ENCODE data around the gene NT5DC2.

DNA sequence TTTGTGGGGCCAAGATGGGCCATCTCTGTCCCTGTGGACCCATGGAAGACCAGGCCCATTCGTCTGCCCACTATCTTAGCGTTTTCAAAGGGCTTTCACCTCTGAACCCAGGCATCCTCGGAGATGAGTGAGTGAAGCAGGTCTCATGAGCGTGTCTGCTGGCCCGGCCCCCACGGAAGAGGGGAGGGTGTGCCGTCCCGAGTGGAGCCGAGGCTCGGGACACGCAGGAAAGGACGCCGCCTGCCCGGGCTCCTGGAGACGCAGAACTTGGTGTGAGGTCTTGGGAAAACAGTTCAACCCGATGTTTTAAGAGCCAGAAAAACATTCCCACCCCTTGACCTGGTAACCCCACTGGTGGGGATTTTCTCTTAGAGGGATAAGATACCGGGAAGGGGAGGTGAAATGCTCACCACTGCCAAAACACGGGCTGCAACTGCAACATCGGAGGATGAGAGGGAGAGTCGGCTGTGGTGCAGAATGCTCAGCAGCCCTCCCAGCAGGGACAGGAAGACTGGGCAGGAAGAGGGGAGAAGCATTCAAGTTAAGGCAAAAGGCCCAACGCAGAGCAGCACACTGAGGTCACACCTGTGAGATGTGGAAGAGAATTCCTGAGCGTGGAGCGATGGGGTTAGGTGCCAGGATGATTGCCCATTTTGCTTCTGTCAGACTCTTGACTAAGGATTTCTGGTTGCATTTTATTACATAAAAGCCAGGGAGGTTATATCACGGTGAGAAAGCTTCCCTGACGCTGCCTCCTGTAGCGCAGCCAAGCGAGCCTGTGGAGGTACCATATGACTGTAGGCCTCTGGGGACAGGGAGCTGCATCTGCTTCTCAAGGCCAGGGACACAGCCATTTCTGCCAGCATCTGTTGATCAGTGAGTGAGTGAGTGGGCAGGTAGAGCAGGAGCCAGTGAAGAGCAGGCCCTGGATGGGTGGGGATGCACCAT, 52.6 kb downstream of the NT5DC2 start:
- TF ChIP-seq POLR2A (IDR thresholded peaks at IDR 0.05): no peak
- TF ChIP-seq, protein P1, sequence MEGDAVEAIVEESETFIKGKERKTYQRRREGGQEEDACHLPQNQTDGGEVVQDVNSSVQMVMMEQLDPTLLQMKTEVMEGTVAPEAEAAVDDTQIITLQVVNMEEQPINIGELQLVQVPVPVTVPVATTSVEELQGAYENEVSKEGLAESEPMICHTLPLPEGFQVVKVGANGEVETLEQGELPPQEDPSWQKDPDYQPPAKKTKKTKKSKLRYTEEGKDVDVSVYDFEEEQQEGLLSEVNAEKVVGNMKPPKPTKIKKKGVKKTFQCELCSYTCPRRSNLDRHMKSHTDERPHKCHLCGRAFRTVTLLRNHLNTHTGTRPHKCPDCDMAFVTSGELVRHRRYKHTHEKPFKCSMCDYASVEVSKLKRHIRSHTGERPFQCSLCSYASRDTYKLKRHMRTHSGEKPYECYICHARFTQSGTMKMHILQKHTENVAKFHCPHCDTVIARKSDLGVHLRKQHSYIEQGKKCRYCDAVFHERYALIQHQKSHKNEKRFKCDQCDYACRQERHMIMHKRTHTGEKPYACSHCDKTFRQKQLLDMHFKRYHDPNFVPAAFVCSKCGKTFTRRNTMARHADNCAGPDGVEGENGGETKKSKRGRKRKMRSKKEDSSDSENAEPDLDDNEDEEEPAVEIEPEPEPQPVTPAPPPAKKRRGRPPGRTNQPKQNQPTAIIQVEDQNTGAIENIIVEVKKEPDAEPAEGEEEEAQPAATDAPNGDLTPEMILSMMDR (IDR thresholded peaks at IDR 0.05): no peak
